Astrocyte (in vitro differentiated cells and primary cell): ENCODE data around the gene ATG14.

ENCODE experiments used
- EZH2 ChIP-seq: IDR thresholded peaks from 2 replicates; pipeline ENCODE4 v1.6.1; 2012; ENCODE audit warnings: mild to moderate bottlenecking, low read length, inconsistent platforms; ENCODE audit not compliant: insufficient read depth
- TF ChIP-seq, protein P1 (sequence below): IDR thresholded peaks from 2 replicates; pipeline ENCODE4 v1.5.1; 2011; ENCODE audit warnings: low read depth, mild to moderate bottlenecking, inconsistent platforms, low read length, moderate library complexity; ENCODE audit not compliant: insufficient read depth

DNA sequence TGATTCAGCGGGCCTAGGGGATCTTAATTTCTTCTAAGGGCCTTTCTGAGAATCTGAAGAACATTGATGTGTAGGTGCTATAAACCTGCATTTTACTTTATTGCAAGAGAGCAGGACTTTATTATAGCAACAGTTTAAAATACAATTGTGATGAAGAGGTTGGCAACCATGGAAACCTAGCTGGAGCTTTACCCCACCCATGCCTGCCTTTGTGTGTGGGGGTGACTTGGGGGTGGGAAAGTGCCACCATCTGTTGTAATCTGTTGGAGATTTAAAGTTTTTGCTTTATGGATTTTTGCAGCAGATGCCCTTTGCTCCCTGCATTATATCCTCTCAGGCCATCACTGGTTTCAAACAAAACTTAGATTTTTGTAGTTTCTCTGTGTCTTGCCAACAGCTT lies 64.6 kb downstream of the ATG14 start:
- TF ChIP-seq, protein P1, sequence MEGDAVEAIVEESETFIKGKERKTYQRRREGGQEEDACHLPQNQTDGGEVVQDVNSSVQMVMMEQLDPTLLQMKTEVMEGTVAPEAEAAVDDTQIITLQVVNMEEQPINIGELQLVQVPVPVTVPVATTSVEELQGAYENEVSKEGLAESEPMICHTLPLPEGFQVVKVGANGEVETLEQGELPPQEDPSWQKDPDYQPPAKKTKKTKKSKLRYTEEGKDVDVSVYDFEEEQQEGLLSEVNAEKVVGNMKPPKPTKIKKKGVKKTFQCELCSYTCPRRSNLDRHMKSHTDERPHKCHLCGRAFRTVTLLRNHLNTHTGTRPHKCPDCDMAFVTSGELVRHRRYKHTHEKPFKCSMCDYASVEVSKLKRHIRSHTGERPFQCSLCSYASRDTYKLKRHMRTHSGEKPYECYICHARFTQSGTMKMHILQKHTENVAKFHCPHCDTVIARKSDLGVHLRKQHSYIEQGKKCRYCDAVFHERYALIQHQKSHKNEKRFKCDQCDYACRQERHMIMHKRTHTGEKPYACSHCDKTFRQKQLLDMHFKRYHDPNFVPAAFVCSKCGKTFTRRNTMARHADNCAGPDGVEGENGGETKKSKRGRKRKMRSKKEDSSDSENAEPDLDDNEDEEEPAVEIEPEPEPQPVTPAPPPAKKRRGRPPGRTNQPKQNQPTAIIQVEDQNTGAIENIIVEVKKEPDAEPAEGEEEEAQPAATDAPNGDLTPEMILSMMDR: no peak
- no peak for TF ChIP-seq EZH2
